GOT3 (cell line): ENCODE measurements around the gene TBC1D22A.
"Not testable (repeated sequence)": the region's sequence is repeated elsewhere in the genome, so short reads cannot be mapped to it uniquely, and the experiment has no call there.

ENCODE experiments used
- DNase-seq: peaks from one replicate; lab custom pipeline; 2025; ENCODE audit warnings: mixed read lengths; lab: John Stamatoyannopoulos, UW

Gene TBC1D22A

GRCh38 chr22:47047321-47048122 is 285.1 kb downstream of the TBC1D22A start:
- DNase-seq = no peak

- no peak for DNase-seq
Measured at GRCh38 chr22:47048123-47049077, 285.9 kb downstream of the TBC1D22A start.

GRCh38 chr22:47049078-47049624 is 286.7 kb downstream of the TBC1D22A start:
- DNase-seq = no peak

GRCh38 chr22:47049736-47050400 is 287.4 kb downstream of the TBC1D22A start:
- DNase-seq = not testable (repeated sequence)

- DNase-seq = no peak
Measured at GRCh38 chr22:47050401-47051051, 288.1 kb downstream of the TBC1D22A start.

GRCh38 chr22:47051441-47052071 is 289.1 kb downstream of the TBC1D22A start:
- no peak for DNase-seq

- DNase-seq = no peak
Measured at GRCh38 chr22:47052236-47053012, 290.0 kb downstream of the TBC1D22A start.

- no peak for DNase-seq
Measured at GRCh38 chr22:47053013-47053725, 290.7 kb downstream of the TBC1D22A start.

- no peak for DNase-seq
Measured at GRCh38 chr22:47053726-47054141, 291.3 kb downstream of the TBC1D22A start.

- DNase-seq = no peak
Measured at GRCh38 chr22:47054231-47055072, 292.0 kb downstream of the TBC1D22A start.

GRCh38 chr22:47055073-47055355 is 292.6 kb downstream of the TBC1D22A start:
- no peak for DNase-seq

- DNase-seq = no peak
Measured at GRCh38 chr22:47055461-47055860, 293.0 kb downstream of the TBC1D22A start.

- no peak for DNase-seq
Measured at GRCh38 chr22:47055921-47056320, 293.5 kb downstream of the TBC1D22A start.

GRCh38 chr22:47056361-47056760 is 293.9 kb downstream of the TBC1D22A start:
- no peak for DNase-seq

- DNase-seq = no peak
Measured at GRCh38 chr22:47056776-47057470, 294.5 kb downstream of the TBC1D22A start.

- DNase-seq = no peak
Measured at GRCh38 chr22:47057916-47058585, 295.6 kb downstream of the TBC1D22A start.

GRCh38 chr22:47059076-47059475 is 296.6 kb downstream of the TBC1D22A start:
- no peak for DNase-seq
